WTC11 (cell line): ENCODE measurements around the gene SYNJ2. TPM values are rescaled to one million over a fixed set of nuclear protein-coding genes. Genes with fewer than 3 reads are reported as not detected.

Experiments
- ATAC-seq: fragments of 200-7000 bp; cut with Tn5 transposase; 2 replicates; pipeline ENCODE4 v1.10.0; 2021; ENCODE audit warnings: mild to moderate bottlenecking, moderate library complexity
- CTCF ChIA-PET: fragments of 300-600 bp; sonication (Branson Sonifier 250); formaldehyde crosslinking; loops from one replicate; lab custom pipeline; 2021; ENCODE audit warnings: antibody characterized with exemption; lab: Charles Lee
- POLR2A ChIA-PET: fragments of 350-600 bp; sonication (Branson Sonifier 250); formaldehyde crosslinking; loops from one replicate; lab custom pipeline; 2021; ENCODE audit warnings: antibody characterized with exemption; lab: Charles Lee
- DNase-seq: peaks from one replicate; pipeline ENCODE4 v3.0.0; 2021; ENCODE audit warnings: low spot score
- H3K27ac Mint-ChIP-seq: 2 replicates; pipeline ENCODE4 v1.8.0; 2021; ENCODE audit warnings: mixed read lengths
- H3K27me3 Mint-ChIP-seq: 2 replicates; pipeline ENCODE4 v1.8.0; 2021; ENCODE audit warnings: low read depth, mild to moderate bottlenecking, moderate library complexity, mixed read lengths
- H3K36me3 Mint-ChIP-seq: 2 replicates; pipeline ENCODE4 v1.8.0; 2021; ENCODE audit warnings: mixed read lengths
- H3K4me1 Mint-ChIP-seq: 2 replicates; pipeline ENCODE4 v1.8.0; 2022; ENCODE audit warnings: mixed read lengths
- H3K4me3 Mint-ChIP-seq: 2 replicates; pipeline ENCODE4 v1.8.0; 2021; ENCODE audit warnings: mild to moderate bottlenecking, moderate library complexity, mixed read lengths
- H3K9me3 Mint-ChIP-seq: 2 replicates; pipeline ENCODE4 v1.8.0; 2021; ENCODE audit warnings: mixed read lengths
- ARID4B ChIP-seq: sonication (generic); formaldehyde crosslinking; IDR thresholded peaks from 2 replicates; pipeline ENCODE4 v1.8.0; 2023; ENCODE audit warnings: missing genetic modification reagents, mild to moderate bottlenecking, borderline replicate concordance
- CREM ChIP-seq: sonication (generic); formaldehyde crosslinking; IDR thresholded peaks from 2 replicates; pipeline ENCODE4 v1.8.1; 2022; ENCODE audit warnings: mild to moderate bottlenecking, missing genetic modification reagents, moderate library complexity
- ESRRA ChIP-seq: sonication (generic); formaldehyde crosslinking; IDR thresholded peaks from 2 replicates; pipeline ENCODE4 v1.8.1; 2022; ENCODE audit warnings: mild to moderate bottlenecking, missing genetic modification reagents, borderline replicate concordance
- ETV6 ChIP-seq: sonication (generic); formaldehyde crosslinking; IDR thresholded peaks from 2 replicates; pipeline ENCODE4 v1.8.1; 2022; ENCODE audit warnings: mild to moderate bottlenecking, missing genetic modification reagents
- HMGXB4 ChIP-seq: sonication (generic); formaldehyde crosslinking; IDR thresholded peaks from 2 replicates; pipeline ENCODE4 v1.8.1; 2023; ENCODE audit warnings: mild to moderate bottlenecking, moderate library complexity, missing genetic modification reagents
- IRF1 ChIP-seq: sonication (generic); formaldehyde crosslinking; IDR thresholded peaks from 2 replicates; pipeline ENCODE4 v1.8.0; 2023; ENCODE audit warnings: missing genetic modification reagents
- JAZF1 ChIP-seq: fragments of 250-450 bp; sonication (Bioruptor Pico); IDR thresholded peaks from 2 replicates; pipeline ENCODE4 v1.9.0; 2021; ENCODE audit warnings: moderate library complexity, mild to moderate bottlenecking, inconsistent platforms
- MYBL2 ChIP-seq: sonication (generic); formaldehyde crosslinking; IDR thresholded peaks from 2 replicates; pipeline ENCODE4 v1.8.1; 2023; ENCODE audit warnings: mild to moderate bottlenecking, moderate library complexity, missing genetic modification reagents
- NFYB ChIP-seq: sonication (generic); formaldehyde crosslinking; conservative IDR thresholded peaks from 2 replicates; pipeline ENCODE4 v1.8.0; 2022; ENCODE audit warnings: low read depth, missing genetic modification reagents
- NR1H2 ChIP-seq: sonication (generic); formaldehyde crosslinking; IDR thresholded peaks from 2 replicates; pipeline ENCODE4 v1.9.0; 2021; ENCODE audit warnings: mild to moderate bottlenecking, moderate library complexity, missing genetic modification reagents
- PRRX2 ChIP-seq: fragments of 250-450 bp; sonication (Bioruptor Pico); IDR thresholded peaks from 2 replicates; pipeline ENCODE4 v1.8.0; 2021; ENCODE audit warnings: mild to moderate bottlenecking
- RELA ChIP-seq: sonication (generic); formaldehyde crosslinking; IDR thresholded peaks from 2 replicates; pipeline ENCODE4 v1.8.1; 2022; ENCODE audit warnings: missing genetic modification reagents, mild to moderate bottlenecking, borderline replicate concordance
- SMAD3 ChIP-seq: sonication (generic); formaldehyde crosslinking; IDR thresholded peaks from 2 replicates; pipeline ENCODE4 v1.8.0; 2022; ENCODE audit warnings: missing genetic modification reagents, mild to moderate bottlenecking, borderline replicate concordance
- SMAD4 ChIP-seq: sonication (generic); formaldehyde crosslinking; IDR thresholded peaks from 2 replicates; pipeline ENCODE4 v1.8.0; 2022; ENCODE audit warnings: mild to moderate bottlenecking, missing genetic modification reagents
- TEAD1 ChIP-seq: sonication (generic); formaldehyde crosslinking; IDR thresholded peaks from 2 replicates; pipeline ENCODE4 v1.8.0; 2022; ENCODE audit warnings: mild to moderate bottlenecking, missing genetic modification reagents
- TEAD4 ChIP-seq: sonication (generic); formaldehyde crosslinking; IDR thresholded peaks from 2 replicates; pipeline ENCODE4 v1.8.0; 2022; ENCODE audit warnings: mild to moderate bottlenecking, missing genetic modification reagents
- ZMAT4 ChIP-seq: fragments of 250-450 bp; sonication (Bioruptor Pico); IDR thresholded peaks from 2 replicates; pipeline ENCODE4 v1.9.0; 2021; ENCODE audit warnings: mild to moderate bottlenecking
- ZNF121 ChIP-seq: sonication (generic); formaldehyde crosslinking; IDR thresholded peaks from 2 replicates; pipeline ENCODE4 v1.8.0; 2023; ENCODE audit warnings: missing genetic modification reagents
- ZNF138 ChIP-seq: sonication (generic); formaldehyde crosslinking; conservative IDR thresholded peaks from 2 replicates; pipeline ENCODE4 v1.8.1; 2022; ENCODE audit warnings: mild to moderate bottlenecking, moderate library complexity, missing genetic modification reagents
- ZNF263 ChIP-seq: sonication (generic); formaldehyde crosslinking; IDR thresholded peaks from 2 replicates; pipeline ENCODE4 v1.8.1; 2022; ENCODE audit warnings: low read depth, mild to moderate bottlenecking, moderate library complexity, missing genetic modification reagents
- ZNF423 ChIP-seq: fragments of 250-450 bp; sonication (Bioruptor Pico); IDR thresholded peaks from 2 replicates; pipeline ENCODE4 v2.1.2; 2022; ENCODE audit warnings: mild to moderate bottlenecking, moderate library complexity
- ZNF671 ChIP-seq: fragments of 250-450 bp; sonication (Bioruptor Pico); IDR thresholded peaks from 2 replicates; pipeline ENCODE4 v1.8.0; 2021; ENCODE audit warnings: mild to moderate bottlenecking
- ZSCAN18 ChIP-seq: fragments of 250-450 bp; sonication (Bioruptor Pico); IDR thresholded peaks from 2 replicates; pipeline ENCODE4 v2.1.2; 2022; ENCODE audit warnings: mild to moderate bottlenecking, moderate library complexity
- total RNA-seq: library from RNA; stranded (reverse); gene quantifications from 3 replicates; pipeline ENCODE4 v1.2.3, GENCODE V29; 2021

The SYNJ2 gene
- total RNA-seq, 1 experiment from 2014 or later, result 15.3 TPM

- POLR2A ChIA-PET, result no interaction called here
- Mint-ChIP-seq H3K27ac (no peak overlapping the region), H3K36me3 (no peaks in the 10 kb centered on the region), H3K4me1 (peaks cover 6% of the 10 kb centered on the region; the same call in 1 of the 2 replicates), H3K9me3 (no peaks in the 10 kb centered on the region), H3K4me3 (no peak overlapping the region), H3K27me3 (no peaks in the 10 kb centered on the region)
- DNase-seq, result no peak
- CTCF ChIA-PET, result no interaction called here
- no peak for ATAC-seq
- no peak for TF ChIP-seq NFYB
- TF ChIP-seq ARID4B (CRISPR knock-in tag), result no peak
- no peak for TF ChIP-seq MYBL2 (CRISPR knock-in tag)
- no peak for TF ChIP-seq CREM (CRISPR knock-in tag)
- no peak for TF ChIP-seq HMGXB4 (CRISPR knock-in tag)
- TF ChIP-seq TEAD1 (CRISPR knock-in tag), result no peak
- TF ChIP-seq, all 79 proteins: peak for 0
Observed at GRCh38 chr6:158056355-158056754, 74.7 kb downstream of the SYNJ2 start.

GRCh38 chr6:158056804-158057203, 75.1 kb downstream of the SYNJ2 start:
- CTCF ChIA-PET, result interaction anchor here (1.4 kb wide), 1 partner anchor 8 kb away, joined by 4 read pairs; no protein-coding TSS in a partner anchor
- POLR2A ChIA-PET, result no interaction called here
- Mint-ChIP-seq H3K4me3 (no peak overlapping the region), H3K9me3 (no peaks in the 10 kb centered on the region), H3K27ac (no peak overlapping the region), H3K27me3 (no peaks in the 10 kb centered on the region), H3K36me3 (peaks cover under 1% of the 10 kb centered on the region; the same call in 1 of the 2 replicates), H3K4me1 (peaks cover 6% of the 10 kb centered on the region; the same call in 1 of the 2 replicates)
- ATAC-seq (no peak), DNase-seq (no peak)
- TF ChIP-seq RELA (no peak), ZNF138 (CRISPR knock-in tag) (no peak), ZNF671 (CRISPR knock-in tag) (no peak), ZNF121 (CRISPR knock-in tag) (no peak)
- TF ChIP-seq, all 79 proteins: peak for 0

- DNase-seq, result no peak
- CTCF ChIA-PET, result interaction anchor here (1.4 to 1.6 kb wide), 2 partner anchors 8 to 31 kb away, joined by 4 to 5 read pairs; no protein-coding TSS in a partner anchor
- H3K27ac Mint-ChIP-seq, result peak overlapping the region; percentile 37; the same call in 1 of the 2 replicates
- TF ChIP-seq NR1H2 (CRISPR knock-in tag) (no peak), ZSCAN18 (CRISPR knock-in tag) (no peak), SMAD4 (CRISPR knock-in tag) (no peak), ZMAT4 (CRISPR knock-in tag) (no peak), JAZF1 (no peak), PRRX2 (no peak), SMAD3 (CRISPR knock-in tag) (no peak), TEAD4 (CRISPR knock-in tag) (no peak), NFYB (no peak), ESRRA (CRISPR knock-in tag) (no peak), IRF1 (CRISPR knock-in tag) (no peak), ZNF423 (CRISPR knock-in tag) (no peak), ZNF263 (CRISPR knock-in tag) (no peak), ZNF671 (CRISPR knock-in tag) (no peak), ETV6 (CRISPR knock-in tag) (no peak)
Observed at GRCh38 chr6:158057213-158057987, 75.7 kb downstream of the SYNJ2 start.

More at GRCh38 chr6:158057213-158057987, 75.7 kb downstream of the SYNJ2 start:
- no peaks in the 10 kb centered on the region for H3K9me3 Mint-ChIP-seq
- no peaks in the 10 kb centered on the region for H3K27me3 Mint-ChIP-seq
- H3K4me3 Mint-ChIP-seq, result no peak overlapping the region
- peaks cover 4% of the 10 kb centered on the region; the same call in 1 of the 2 replicates for H3K36me3 Mint-ChIP-seq
- POLR2A ChIA-PET, result no interaction called here
- H3K4me1 Mint-ChIP-seq, result peaks cover 6% of the 10 kb centered on the region; the same call in 1 of the 2 replicates
- ATAC-seq, result no peak
